HG03196 (cell line): ENCODE results near the gene TPO.
"Not testable (repeated sequence)": the region's sequence is repeated elsewhere in the genome, so short reads cannot be mapped to it uniquely, and the experiment has no call there.

Source experiments
- ATAC-seq: cut with Tn5 transposase; IDR thresholded peaks from one replicate; pipeline ENCODE4 v1.9.1; 2021; ENCODE audit not compliant: unreplicated experiment

The TPO gene

GRCh38 chr2:1550658-1551316 lies 137.5 kb downstream of the TPO start:
- ATAC-seq, result peak; percentile 62

GRCh38 chr2:1551905-1552304 lies 138.6 kb downstream of the TPO start:
- no peak for ATAC-seq

- ATAC-seq, result no peak
These were observed 139.3 kb downstream of the TPO start for GRCh38 chr2:1552611-1553010.

- no peak for ATAC-seq
These were observed 140.5 kb downstream of the TPO start for GRCh38 chr2:1553671-1554295.

- no peak for ATAC-seq
These were observed 143.0 kb downstream of the TPO start for GRCh38 chr2:1556286-1556685.

- no peak for ATAC-seq
These were observed 143.7 kb downstream of the TPO start for GRCh38 chr2:1556776-1557466.

GRCh38 chr2:1557467-1557820 lies 144.2 kb downstream of the TPO start:
- no peak for ATAC-seq

- no peak for ATAC-seq
These were observed 146.4 kb downstream of the TPO start for GRCh38 chr2:1559589-1560175.

GRCh38 chr2:1561259-1561658 lies 148.0 kb downstream of the TPO start:
- no peak for ATAC-seq

GRCh38 chr2:1561811-1562421 lies 148.7 kb downstream of the TPO start:
- no peak for ATAC-seq

- ATAC-seq, result no peak
These were observed 150.0 kb downstream of the TPO start for GRCh38 chr2:1563084-1563857.

GRCh38 chr2:1563943-1564891 lies 151.0 kb downstream of the TPO start:
- no peak for ATAC-seq

- ATAC-seq, result no peak
These were observed 154.5 kb downstream of the TPO start for GRCh38 chr2:1567556-1568344.

- ATAC-seq, result not testable (repeated sequence)
These were observed 155.0 kb downstream of the TPO start for GRCh38 chr2:1568345-1568668.

GRCh38 chr2:1569879-1570450 lies 156.7 kb downstream of the TPO start:
- ATAC-seq, result no peak

GRCh38 chr2:1571477-1572417 lies 158.5 kb downstream of the TPO start:
- no peak for ATAC-seq

- no peak for ATAC-seq
These were observed 159.4 kb downstream of the TPO start for GRCh38 chr2:1572638-1573037.

GRCh38 chr2:1577846-1578245 lies 164.6 kb downstream of the TPO start:
- no peak for ATAC-seq
